Measurements from ENCODE around the gene GRHL1. TPM values are rescaled to one million over a fixed set of nuclear protein-coding genes. Genes with fewer than 3 reads are reported as not detected.

Gene GRHL1
- total and polyA plus RNA-seq, 9 of the 15 experiments (the other 6 are each of a cell fraction or from before 2014, with no cell fraction given): 1.7 to 6.1 (median 4.7) TPM

- TF ChIP-seq RERE (CRISPR knock-in tag; IDR thresholded peaks at IDR 0.05; ENCODE audit: borderline replicate concordance) (no peak), C11orf30 (IDR thresholded peaks at IDR 0.05; ENCODE audit: low read depth) (no peak), EP400 (IDR thresholded peaks at IDR 0.05) (no peak), MBD2 (IDR thresholded peaks at IDR 0.05; ENCODE audit: borderline replicate concordance, low read depth) (no peak), ZNF445 (CRISPR knock-in tag; IDR thresholded peaks at IDR 0.05; ENCODE audit: low read depth) (no peak), ZNF311 (CRISPR knock-in tag; IDR thresholded peaks at IDR 0.05) (peak; percentile 81), ELF4 (CRISPR knock-in tag; IDR thresholded peaks at IDR 0.05) (no peak), CCNT2 (IDR thresholded peaks at IDR 0.05; ENCODE audit: borderline replicate concordance, extremely low read depth, insufficient read length, low read depth, low read length) (no peak), ATF6 (CRISPR knock-in tag; IDR thresholded peaks at IDR 0.05) (no peak), ZNF146 (CRISPR knock-in tag; IDR thresholded peaks at IDR 0.05; ENCODE audit: unreplicated experiment) (no peak), ZFP30 (CRISPR knock-in tag; IDR thresholded peaks at IDR 0.05; ENCODE audit: borderline replicate concordance) (no peak), ZNF507 (tag; conservative IDR thresholded peaks at IDR 0.05) (no peak)
Observed at GRCh38 chr2:10026940-10027569, 75.6 kb downstream of the GRHL1 start (continued).

Data from K562 (cell line).